HepG2 (cell line): ENCODE measurements around the gene CD274. TPM values are rescaled to one million over a fixed set of nuclear protein-coding genes. Genes with fewer than 3 reads are reported as not detected.

Experiments used
- ATAC-seq: fragments of 200-7000 bp; cut with Tn5 transposase; 3 replicates; pipeline ENCODE4 v1.9.1; 2020; ENCODE audit warnings: mild to moderate bottlenecking, moderate library complexity
- BruUV-seq: library from RNA; stranded (reverse); fragments of 400-500 nt; replicated peaks from 2 replicates; lab custom pipeline; 2021; lab: Mats Ljungman, UMichigan
- CTCF ChIA-PET: fragments of 300-600 bp; formaldehyde crosslinking; extraction: SDS; loops from one replicate; lab custom pipeline; 2021; ENCODE audit warnings: low total read pairs, inconsistent platforms, low intra/inter-chr PET ratio; lab: Yijun Ruan, JAX
- POLR2A ChIA-PET: fragments of 350-600 bp; sonication (Branson Sonifier 250); formaldehyde crosslinking; loops from one replicate; lab custom pipeline; 2020; ENCODE audit warnings: antibody characterized with exemption, inconsistent platforms; lab: Yijun Ruan, JAX
- DNase-seq: peaks from one replicate; pipeline ENCODE4 v3.0.0-alpha.2; 2015; ENCODE audit warnings: low spot score
- FAIRE-seq: peaks from 3 replicates; lab custom pipeline; 2011; peaks lifted over from hg19 to GRCh38; lab: Jason Lieb, UNC
- H2AFZ ChIP-seq: one replicate; pipeline ENCODE4 v1.6.1; 2011; ENCODE audit warnings: low read length, inconsistent platforms
- H3K27ac ChIP-seq: fragments of 300-600 bp; 3 replicates; pipeline ENCODE4 v1.8.0; 2011; ENCODE audit warnings: mixed run types, mild to moderate bottlenecking, mixed read lengths, low read length, inconsistent platforms; ENCODE audit not compliant: insufficient read depth; ENCODE audit errors: extremely low read length
- H3K27me3 ChIP-seq, 2 experiments: fragments of 200-600 bp in 1 of 2; 2 replicates in 1 of 2; 3 replicates in 1 of 2; pipeline versions ENCODE4 v1.6.0 to v1.8.0; 2011; ENCODE audit warnings: low read length in 2 of 2, mild to moderate bottlenecking in 2 of 2, moderate library complexity in 2 of 2, inconsistent platforms in 1 of 2; ENCODE audit not compliant: insufficient read depth in 2 of 2, control insufficient read depth in 1 of 2
- H3K36me3 ChIP-seq, 2 experiments: fragments of 200-600 bp in 1 of 2; replicated peaks in 1 of 2; 2 replicates in 1 of 2; 3 replicates in 1 of 2; pipeline versions ENCODE4 v1.5.1 to v1.8.0; 2011; ENCODE audit warnings: low read length in 2 of 2, inconsistent platforms in 1 of 2; ENCODE audit not compliant: insufficient read depth in 2 of 2, control insufficient read depth in 1 of 2
- H3K4me1 ChIP-seq: 2 replicates; pipeline ENCODE4 v1.5.1; 2012; ENCODE audit warnings: low read length, inconsistent platforms; ENCODE audit not compliant: insufficient read depth
- H3K4me2 ChIP-seq: 2 replicates; pipeline ENCODE4 v1.6.0; 2011; ENCODE audit warnings: low read depth, low read length, inconsistent platforms
- H3K4me3 ChIP-seq, 3 experiments: fragments of 200-600 bp in 1 of 3; sonication (generic), shearing (Covaris generic) in 1 of 3; replicated peaks in 1 of 3; 2 replicates each; pipeline ENCODE4 v1.5.1; 2011 to 2016; ENCODE audit warnings: low read length in 3 of 3, inconsistent platforms in 2 of 3, low read depth in 2 of 3, mild to moderate bottlenecking in 2 of 3, control low read depth in 1 of 3, mixed read lengths in 1 of 3; ENCODE audit not compliant: insufficient read depth in 1 of 3
- H3K79me2 ChIP-seq: one replicate; pipeline ENCODE4 v1.6.1; 2011; ENCODE audit warnings: low read length, inconsistent platforms; ENCODE audit not compliant: insufficient read depth
- H3K9ac ChIP-seq: 2 replicates; pipeline ENCODE4 v1.6.0; 2011; ENCODE audit warnings: mild to moderate bottlenecking, low read depth, low read length, inconsistent platforms; ENCODE audit not compliant: insufficient read depth
- H3K9me3 ChIP-seq: 2 replicates; pipeline ENCODE4 v1.5.1; 2012; ENCODE audit warnings: mild to moderate bottlenecking, low read length
- H4K20me1 ChIP-seq: 2 replicates; pipeline ENCODE4 v1.6.0; 2011; ENCODE audit warnings: inconsistent platforms, mild to moderate bottlenecking, low read length, moderate library complexity; ENCODE audit not compliant: insufficient read depth
- ATF1 ChIP-seq: IDR thresholded peaks from 2 replicates; pipeline ENCODE4 v1.6.1; 2016; ENCODE audit warnings: mild to moderate bottlenecking, control low read depth
- CREM ChIP-seq, 2 experiments: sonication (generic) in 1 of 2; formaldehyde crosslinking in 1 of 2; IDR thresholded peaks; 2 replicates each; pipeline versions ENCODE4 v1.4.0 to v1.6.1; 2016 to 2020; ENCODE audit warnings: antibody characterized with exemption in 1 of 2, mild to moderate bottlenecking in 1 of 2, missing genetic modification reagents in 1 of 2
- ELF3 ChIP-seq: IDR thresholded peaks from 2 replicates; pipeline ENCODE4 v1.6.1; 2016; ENCODE audit warnings: missing genetic modification reagents, missing compliant biosample characterization
- IKZF1 ChIP-seq: fragments of 450-650 bp; IDR thresholded peaks from 2 replicates; pipeline ENCODE4 v1.7.1; 2016
- KMT2B ChIP-seq: IDR thresholded peaks from 2 replicates; pipeline ENCODE4 v1.6.1; 2016; ENCODE audit warnings: missing genetic modification reagents, missing compliant biosample characterization
- LBX2 ChIP-seq: sonication (generic); formaldehyde crosslinking; IDR thresholded peaks from 2 replicates; pipeline ENCODE4 v1.5.0; 2020; ENCODE audit warnings: missing genetic modification reagents, mild to moderate bottlenecking, borderline replicate concordance
- PLSCR1 ChIP-seq: sonication (generic); formaldehyde crosslinking; IDR thresholded peaks from 2 replicates; pipeline ENCODE4 v1.5.0; 2020; ENCODE audit warnings: missing genetic modification reagents, mild to moderate bottlenecking, borderline replicate concordance
- POLR2G ChIP-seq: fragments of 200-400 bp; formaldehyde crosslinking; IDR thresholded peaks from 2 replicates; pipeline ENCODE4 v1.6.1; 2018; ENCODE audit warnings: mild to moderate bottlenecking, low read depth, low read length, moderate library complexity
- RELA ChIP-seq: sonication (generic); formaldehyde crosslinking; IDR thresholded peaks from 2 replicates; pipeline ENCODE4 v1.4.0; 2020; ENCODE audit warnings: missing genetic modification reagents
- SATB2 ChIP-seq: sonication (generic); formaldehyde crosslinking; IDR thresholded peaks from 2 replicates; pipeline ENCODE4 v1.5.0; 2020; ENCODE audit warnings: missing genetic modification reagents
- SRF ChIP-seq: IDR thresholded peaks from 2 replicates; pipeline ENCODE4 v1.6.1; 2011; ENCODE audit warnings: mild to moderate bottlenecking, low read depth, low read length, moderate library complexity
- YY1 ChIP-seq: IDR thresholded peaks from 2 replicates; pipeline ENCODE4 v1.6.1; 2011; ENCODE audit warnings: low read length, low read depth, moderate library complexity, mild to moderate bottlenecking; ENCODE audit not compliant: insufficient read depth, insufficient replicate concordance
- ZBTB34 ChIP-seq: sonication (generic); formaldehyde crosslinking; IDR thresholded peaks from 2 replicates; pipeline ENCODE4 v1.8.0; 2022; ENCODE audit warnings: mild to moderate bottlenecking, missing genetic modification reagents
- ZBTB7B ChIP-seq: sonication (generic); formaldehyde crosslinking; IDR thresholded peaks from 2 replicates; pipeline ENCODE4 v1.4.0; 2020; ENCODE audit warnings: missing genetic modification reagents
- ZNF12 ChIP-seq: sonication (generic); formaldehyde crosslinking; IDR thresholded peaks from 2 replicates; pipeline ENCODE4 v1.5.0; 2020; ENCODE audit warnings: missing genetic modification reagents
- ZNF383 ChIP-seq: sonication (generic); formaldehyde crosslinking; IDR thresholded peaks from 2 replicates; pipeline ENCODE4 v1.4.0; 2020; ENCODE audit warnings: missing genetic modification reagents, mild to moderate bottlenecking, borderline replicate concordance
- ZNF468 ChIP-seq: sonication (generic); formaldehyde crosslinking; IDR thresholded peaks from 2 replicates; pipeline ENCODE4 v1.8.0; 2022; ENCODE audit warnings: mild to moderate bottlenecking, moderate library complexity, missing genetic modification reagents
- ZSCAN29 ChIP-seq: sonication (generic); formaldehyde crosslinking; conservative IDR thresholded peaks from 2 replicates; pipeline ENCODE4 v1.4.0; 2020; ENCODE audit warnings: mild to moderate bottlenecking, missing genetic modification reagents
- WGBS: methylation state at CpG from one replicate; pipeline ENCODE4 v1.1.6; 2017; ENCODE audit warnings: low lambda C conversion rate; 5-methylcytosine and 5-hydroxymethylcytosine counted together
- in situ Hi-C: cut with HindIII; loops from 2 replicates; pipeline ENCODE4 v1.10.0; 2017; ENCODE audit warnings: low pct_unique_long_range_greater_than_20kb; ENCODE audit not compliant: extremely low pct_ligation_motif_present
- intact Hi-C: fragments of 100-400 bp; cut with micrococcal nuclease; formaldehyde crosslinking; loops from one replicate; pipeline ENCODE4 v1.10.0; 2022; ENCODE audit not compliant: unreplicated experiment
- polyA plus RNA-seq, 8 experiments: library from polyadenylated mRNA; depleted of rRNA in 3 of 8; stranded (reverse) in 7 of 8; unstranded in 1 of 8; fragments of >200 nt; fragmentation: Illumina TruSeq in 4 of 8; extraction: Trizol in 4 of 8; gene quantifications; 2 replicates each; pipeline versions ENCODE4 v1.2.1 to v1.2.3, GENCODE V29; 2011 to 2016; ENCODE audit warnings: low read depth in 4 of 8, missing spikeins in 1 of 8, mixed read lengths in 1 of 8; ENCODE audit not compliant: insufficient read depth in 1 of 8
- total RNA-seq, 5 experiments: library from RNA; depleted of rRNA; stranded (reverse); fragments of >200 nt; fragmentation: Illumina TruSeq; extraction: Trizol; gene quantifications; 2 replicates each; pipeline ENCODE4 v1.2.3, GENCODE V29; 2016; ENCODE audit warnings: low read depth in 1 of 5

Gene CD274
- total and polyA plus RNA-seq, 2 of the 13 experiments (the other 11 are each of a cell fraction or from before 2014, with no cell fraction given) = 0.17 to 0.49 TPM

GRCh38 chr9:5447337-5447736 lies 3.0 kb upstream of the CD274 start (continued):
- TF ChIP-seq ZBTB34 (CRISPR knock-in tag) (no peak), ZNF468 (CRISPR knock-in tag) (no peak), SATB2 (CRISPR knock-in tag) (no peak), SRF (no peak), KMT2B (CRISPR knock-in tag) (no peak), ATF1 (CRISPR knock-in tag) (no peak), ZNF12 (CRISPR knock-in tag) (no peak), CREM (IDR thresholded peaks at IDR 0.05) (no peak), CREM (CRISPR knock-in tag; IDR thresholded peaks at IDR 0.05) (no peak), IKZF1 (no peak)

- Histone ChIP-seq H2AFZ (no peak overlapping the region), H3K4me2 (no peak overlapping the region), H3K4me3 (no peak overlapping the region), H3K4me1 (peaks cover 8% of the 10 kb centered on the region), H3K27ac (no peak overlapping the region), H3K27me3 (peaks cover 0 to 4% of the 10 kb centered on the region in 2 experiments; a peak in 1 of 5 replicates), H3K79me2 (no peaks in the 10 kb centered on the region), H3K9me3 (no peaks in the 10 kb centered on the region), H4K20me1 (no peaks in the 10 kb centered on the region), H3K9ac (no peak overlapping the region), H3K36me3 (no peaks in the 10 kb centered on the region)
- DNase-seq = no peak
- CTCF ChIA-PET = no interaction called here
- intact Hi-C loops = no loop called here
- POLR2A ChIA-PET = no interaction called here
- no peak for TF ChIP-seq YY1
- TF ChIP-seq ZSCAN29 = no peak
- TF ChIP-seq ELF3 = no peak
- no peak for TF ChIP-seq ZNF383 (CRISPR knock-in tag)
- no peak for TF ChIP-seq LBX2
- TF ChIP-seq POLR2G = no peak
- TF ChIP-seq ZBTB7B (CRISPR knock-in tag) = no peak
- TF ChIP-seq RELA (CRISPR knock-in tag) = no peak
- no peak for TF ChIP-seq PLSCR1
- in situ Hi-C loops = loop anchor here (10.0 to 25.0 kb wide), 3 partner anchors 147 to 686 kb away; partner anchors contain the start of gene JAK2
- WGBS = 20% methylated on average over 2 of the region's 2 CpGs
- BruUV-seq = no TSS peak
- FAIRE-seq = no peak
- ATAC-seq = no peak
Measured at GRCh38 chr9:5448016-5448415, 2.3 kb upstream of the CD274 start.
